Neural cell (in vitro differentiated cells): ENCODE results near the gene KRT2. TPM values are rescaled to one million over a fixed set of nuclear protein-coding genes. Genes with fewer than 3 reads are reported as not detected.

Experiments
- H2AFZ ChIP-seq: fragments of 200-600, 300-800 bp; sonication (generic), shearing (Covaris generic); 2 replicates; pipeline ENCODE4 v1.6.0; 2014; ENCODE audit warnings: low read depth, mild to moderate bottlenecking, antibody characterized with exemption, low read length, moderate library complexity
- H3F3A ChIP-seq: fragments of 200-600 bp; shearing (Covaris generic); 2 replicates; pipeline ENCODE4 v1.6.1; 2016; ENCODE audit warnings: mild to moderate bottlenecking, moderate library complexity, mixed read lengths, antibody characterized with exemption, low read length; ENCODE audit not compliant: insufficient read depth, poor library complexity, severe bottlenecking
- H3K27ac ChIP-seq: fragments of 200-600, 300-800 bp; sonication (generic), shearing (Covaris generic); 2 replicates; pipeline ENCODE4 v1.5.1; 2014; ENCODE audit warnings: mild to moderate bottlenecking, low read length, moderate library complexity
- H3K27me3 ChIP-seq: fragments of 300-800, 200-600 bp; sonication (generic), shearing (Covaris generic); 2 replicates; pipeline ENCODE4 v1.6.0; 2014; ENCODE audit warnings: mild to moderate bottlenecking, low read depth, low read length, moderate library complexity; ENCODE audit not compliant: insufficient read depth
- H3K36me3 ChIP-seq: fragments of 300-800, 200-600 bp; sonication (generic), shearing (Covaris generic); 2 replicates; pipeline ENCODE4 v1.5.1; 2014; ENCODE audit warnings: mild to moderate bottlenecking, antibody characterized with exemption, low read length, moderate library complexity; ENCODE audit not compliant: insufficient read depth
- H3K4me2 ChIP-seq: fragments of 300-800, 200-600 bp; sonication (generic), shearing (Covaris generic); 2 replicates; pipeline ENCODE4 v1.6.0; 2014; ENCODE audit warnings: mild to moderate bottlenecking, low read length
- H3K4me3 ChIP-seq: fragments of 300-800, 200-600 bp; sonication (generic), shearing (Covaris generic); 2 replicates; pipeline ENCODE4 v1.5.1; 2014; ENCODE audit warnings: mild to moderate bottlenecking, low read length, moderate library complexity
- H3K79me2 ChIP-seq: fragments of 200-600 bp; shearing (Covaris generic); replicated peaks from 2 replicates; pipeline ENCODE4 v1.6.0; 2014; ENCODE audit warnings: mild to moderate bottlenecking, low read length, moderate library complexity; ENCODE audit not compliant: insufficient read depth
- H3K9ac ChIP-seq: fragments of 300-800, 200-600 bp; sonication (generic), shearing (Covaris generic); 2 replicates; pipeline ENCODE4 v1.6.1; 2016; ENCODE audit warnings: mild to moderate bottlenecking, low read length, mixed read lengths
- H3K9me2 ChIP-seq: fragments of 200-600 bp; shearing (Covaris generic); 2 replicates; pipeline ENCODE4 v1.6.1; 2016; ENCODE audit warnings: mild to moderate bottlenecking, low read length, mixed read lengths; ENCODE audit not compliant: insufficient read depth
- H3K9me3 ChIP-seq: fragments of 200-600, 300-800 bp; sonication (generic), shearing (Covaris generic); 2 replicates; pipeline ENCODE4 v1.6.1; 2016; ENCODE audit warnings: mild to moderate bottlenecking, mixed run types, low read length, moderate library complexity, mixed read lengths
- H4K20me1 ChIP-seq: fragments of 200-600 bp; shearing (Covaris generic); 2 replicates; pipeline ENCODE4 v1.6.1; 2016; ENCODE audit warnings: mild to moderate bottlenecking, mixed run types; ENCODE audit not compliant: insufficient read depth
- CTCF ChIP-seq: fragments of 450-650 bp; IDR thresholded peaks from 2 replicates; pipeline ENCODE4 v1.5.1; 2014; ENCODE audit warnings: antibody characterized with exemption, mild to moderate bottlenecking, moderate library complexity; ENCODE audit not compliant: poor library complexity, severe bottlenecking
- EP300 ChIP-seq: fragments of 450-650 bp; conservative IDR thresholded peaks from 2 replicates; pipeline ENCODE4 v1.6.1; 2014; ENCODE audit warnings: antibody characterized with exemption, mild to moderate bottlenecking, moderate library complexity; ENCODE audit not compliant: poor library complexity, severe bottlenecking
- EZH2 ChIP-seq: fragments of 200-600, 300-800 bp; shearing (Covaris generic), sonication (generic); IDR thresholded peaks from 2 replicates; pipeline ENCODE4 v1.6.1; 2014; ENCODE audit warnings: antibody characterized with exemption, low read length, borderline replicate concordance, mild to moderate bottlenecking; ENCODE audit not compliant: insufficient read depth, poor library complexity, severe bottlenecking
- MXI1 ChIP-seq: fragments of 450-650 bp; conservative IDR thresholded peaks from 2 replicates; pipeline ENCODE4 v1.6.1; 2014; ENCODE audit warnings: antibody characterized with exemption, mild to moderate bottlenecking; ENCODE audit not compliant: poor library complexity, severe bottlenecking
- POLR2AphosphoS5 ChIP-seq: IDR thresholded peaks from 2 replicates; pipeline ENCODE4 v1.6.1; 2012
- RAD21 ChIP-seq: fragments of 450-650 bp; conservative IDR thresholded peaks from 2 replicates; pipeline ENCODE4 v1.6.1; 2014; ENCODE audit warnings: antibody characterized with exemption, mild to moderate bottlenecking, moderate library complexity
- REST ChIP-seq: IDR thresholded peaks from 2 replicates; pipeline ENCODE4 v1.6.1; 2012; ENCODE audit warnings: borderline replicate concordance
- SMC3 ChIP-seq: fragments of 450-650 bp; conservative IDR thresholded peaks from 2 replicates; pipeline ENCODE4 v1.6.1; 2014; ENCODE audit warnings: antibody characterized with exemption, mild to moderate bottlenecking, moderate library complexity; ENCODE audit not compliant: poor library complexity
- TAF1 ChIP-seq: IDR thresholded peaks from 2 replicates; pipeline ENCODE4 v1.6.1; 2012; ENCODE audit warnings: low read depth
- polyA plus RNA-seq: library from polyadenylated mRNA; depleted of rRNA; stranded (reverse); fragments of >200 nt; gene quantifications from 2 replicates; pipeline ENCODE4 v1.2.3, GENCODE V29; 2014

The KRT2 gene
- polyA plus RNA-seq, 1 donor from 2014 or later = not detected

- no peaks in the 10 kb centered on the region for H4K20me1 ChIP-seq
- H3K9me3 ChIP-seq = no peaks in the 10 kb centered on the region
- H3K9me2 ChIP-seq = no peaks in the 10 kb centered on the region
- no peak overlapping the region for H3K9ac ChIP-seq
- no peaks in the 10 kb centered on the region for H3F3A ChIP-seq
- peaks cover 19% of the 10 kb centered on the region for H3K27me3 ChIP-seq
- H3K27ac ChIP-seq = no peak overlapping the region
- TF ChIP-seq CTCF (no peak), RAD21 (no peak), MXI1 (no peak), EP300 (no peak), POLR2AphosphoS5 (no peak), TAF1 (no peak), SMC3 (no peak), REST (no peak), EZH2 (no peak)
- H3K36me3 ChIP-seq = no peaks in the 10 kb centered on the region
- H2AFZ ChIP-seq = no peak overlapping the region
- H3K4me2 ChIP-seq = no peak overlapping the region
- H3K4me3 ChIP-seq = no peak overlapping the region
- no peaks in the 10 kb centered on the region for H3K79me2 ChIP-seq
Measured at GRCh38 chr12:52688481-52688880, 36.5 kb upstream of the KRT2 start.

- Histone ChIP-seq H3K9ac (no peak overlapping the region), H3K27me3 (peaks cover 19% of the 10 kb centered on the region), H3K4me3 (no peak overlapping the region), H3K79me2 (no peaks in the 10 kb centered on the region), H3K4me2 (no peak overlapping the region), H2AFZ (no peak overlapping the region), H3F3A (no peaks in the 10 kb centered on the region), H4K20me1 (no peaks in the 10 kb centered on the region), H3K27ac (no peak overlapping the region), H3K9me3 (no peaks in the 10 kb centered on the region), H3K9me2 (no peaks in the 10 kb centered on the region), H3K36me3 (no peaks in the 10 kb centered on the region)
- TF ChIP-seq POLR2AphosphoS5 = no peak
- no peak for TF ChIP-seq CTCF
- TF ChIP-seq EZH2 = no peak
- TF ChIP-seq MXI1 = no peak
- no peak for TF ChIP-seq SMC3
- no peak for TF ChIP-seq TAF1
Measured at GRCh38 chr12:52687497-52688385, 35.7 kb upstream of the KRT2 start.
